ENCODE results near the gene TNNT3.

The TNNT3 gene

DNA sequence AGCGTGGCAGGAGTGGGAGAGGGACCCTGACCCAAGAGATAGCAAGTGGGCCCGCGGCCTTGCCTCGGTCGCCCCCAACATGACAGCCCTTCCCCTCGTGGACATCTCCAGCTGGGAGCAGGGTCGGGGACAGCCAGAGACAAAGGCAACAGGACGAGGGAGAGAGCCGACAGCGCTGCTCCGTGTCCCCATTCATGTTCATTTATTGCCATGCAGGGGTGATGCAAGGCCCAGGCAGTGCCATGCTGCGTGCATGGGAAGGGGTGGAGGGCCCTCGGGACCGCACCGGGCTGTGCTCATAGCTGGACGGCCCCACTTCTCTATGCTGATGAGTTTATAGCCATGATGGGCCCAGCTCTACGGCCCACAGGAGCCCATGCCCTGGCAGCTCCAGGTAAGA lies 40.3 kb downstream of the TNNT3 start:
- no peak for DNase-seq (ENCODE audit: low spot score)

DNA sequence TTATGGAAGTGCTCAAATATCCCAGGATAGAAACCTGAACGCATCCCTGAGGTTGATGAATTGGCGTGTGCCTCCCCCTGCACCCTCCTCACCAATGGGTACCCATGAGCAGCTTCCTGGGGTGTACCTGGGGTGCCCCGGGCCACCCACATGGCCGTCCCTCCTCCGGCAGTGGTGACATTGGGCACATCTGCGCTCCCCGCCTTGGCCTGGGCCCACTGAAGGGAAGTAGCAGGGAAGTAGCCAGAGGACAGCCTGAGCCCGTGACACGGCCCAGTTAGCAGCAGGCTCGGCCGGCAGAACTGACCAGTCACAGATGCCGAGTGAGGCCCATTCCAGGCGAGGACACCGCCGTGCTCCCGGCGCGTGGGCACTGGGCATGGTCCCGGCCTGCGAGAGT lies 44.4 kb downstream of the TNNT3 start:
- no peak for DNase-seq (ENCODE audit: low spot score)

DNA sequence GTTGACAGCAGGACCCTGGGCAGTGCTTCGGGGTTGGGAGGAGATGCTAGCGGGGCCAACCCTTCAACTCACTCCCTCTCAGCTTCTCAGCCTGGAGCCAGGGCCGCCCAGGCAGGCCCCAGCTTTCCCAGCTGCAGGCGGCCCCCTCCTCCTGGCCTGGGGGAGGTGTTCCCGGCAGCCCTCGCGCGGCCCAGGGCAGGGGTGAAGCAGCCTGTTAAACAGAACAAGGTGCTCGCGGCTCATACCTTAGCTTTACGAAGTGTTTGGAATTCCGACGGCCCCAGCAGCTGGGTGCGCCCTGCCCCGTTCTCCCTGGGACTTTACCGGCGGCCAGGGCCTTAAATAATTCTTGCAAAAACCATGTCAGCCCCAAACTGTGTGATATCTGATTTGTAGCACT lies 44.8 kb downstream of the TNNT3 start:
- DNase-seq (ENCODE audit: low spot score) = no peak

DNA sequence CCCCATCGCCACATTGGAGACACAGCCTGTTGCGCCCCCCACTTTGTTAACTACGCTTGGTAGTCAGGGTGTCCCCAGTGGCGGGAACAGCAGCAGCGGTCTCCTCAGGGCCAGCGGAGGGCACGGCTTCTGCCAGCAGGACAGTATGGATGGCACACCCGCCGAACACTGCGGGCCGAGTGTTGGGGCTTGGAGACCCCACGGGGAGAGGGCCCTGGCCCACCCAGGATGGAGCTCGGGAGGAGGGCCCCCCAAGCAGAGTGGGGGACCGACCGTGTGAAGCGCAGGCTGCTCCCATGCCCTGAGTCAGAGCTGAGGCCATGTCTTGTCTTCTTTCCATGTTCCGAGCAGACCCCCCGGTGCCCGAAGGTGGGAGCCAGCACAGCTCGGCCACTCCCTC lies 45.5 kb downstream of the TNNT3 start:
- DNase-seq (ENCODE audit: low spot score) = no peak

DNA sequence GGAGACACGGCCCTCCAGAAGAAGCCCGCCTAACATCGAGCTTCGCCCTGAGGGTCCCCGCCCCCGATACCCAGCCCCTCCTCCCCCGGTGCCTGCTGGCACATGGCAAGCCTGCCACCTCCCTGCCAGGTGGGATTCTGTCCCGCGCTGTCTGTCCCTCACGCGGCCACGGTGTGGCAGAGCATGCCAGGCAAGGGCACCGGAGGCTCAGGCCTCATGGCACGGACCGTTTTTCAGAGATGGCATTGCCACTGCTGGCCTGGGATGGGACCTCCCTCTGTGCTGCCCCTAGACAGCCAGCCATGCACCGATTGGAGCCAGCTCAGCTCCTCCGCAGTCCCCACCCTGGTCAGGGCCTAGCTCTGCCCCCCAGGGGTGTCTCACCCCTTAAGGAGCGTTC lies 47.0 kb downstream of the TNNT3 start:
- DNase-seq (ENCODE audit: low spot score) = no peak

DNA sequence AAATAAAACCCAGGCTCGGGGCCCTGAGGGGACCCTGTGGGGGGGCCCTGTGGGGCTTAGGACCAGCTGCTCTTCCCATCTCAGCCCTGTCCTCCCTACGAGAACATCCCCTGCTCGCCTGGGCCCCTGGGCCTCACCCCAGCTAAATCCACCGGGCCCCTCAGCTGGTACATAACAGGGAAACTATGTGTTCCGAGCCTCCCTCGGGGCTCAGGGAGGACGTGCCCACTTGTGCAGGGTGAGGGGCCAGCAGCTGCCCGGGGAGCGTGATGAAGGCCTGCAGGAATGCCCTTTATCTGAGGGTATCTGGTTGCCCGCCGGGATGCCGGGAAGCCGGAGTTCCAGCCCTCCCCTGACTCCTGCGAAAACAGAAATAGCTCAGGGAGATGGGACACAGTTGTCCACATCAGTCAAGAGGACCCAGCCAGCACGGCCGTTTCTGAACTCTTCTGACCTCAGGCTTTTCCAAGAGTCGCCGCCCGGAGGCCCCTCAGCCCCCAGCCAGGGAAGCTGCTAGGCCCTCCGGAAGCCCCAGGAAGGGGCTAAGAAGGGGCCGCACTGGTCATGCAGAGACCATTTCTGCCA lies 48.2 kb downstream of the TNNT3 start:
- DNase-seq (ENCODE audit: low spot score) = no peak

DNA sequence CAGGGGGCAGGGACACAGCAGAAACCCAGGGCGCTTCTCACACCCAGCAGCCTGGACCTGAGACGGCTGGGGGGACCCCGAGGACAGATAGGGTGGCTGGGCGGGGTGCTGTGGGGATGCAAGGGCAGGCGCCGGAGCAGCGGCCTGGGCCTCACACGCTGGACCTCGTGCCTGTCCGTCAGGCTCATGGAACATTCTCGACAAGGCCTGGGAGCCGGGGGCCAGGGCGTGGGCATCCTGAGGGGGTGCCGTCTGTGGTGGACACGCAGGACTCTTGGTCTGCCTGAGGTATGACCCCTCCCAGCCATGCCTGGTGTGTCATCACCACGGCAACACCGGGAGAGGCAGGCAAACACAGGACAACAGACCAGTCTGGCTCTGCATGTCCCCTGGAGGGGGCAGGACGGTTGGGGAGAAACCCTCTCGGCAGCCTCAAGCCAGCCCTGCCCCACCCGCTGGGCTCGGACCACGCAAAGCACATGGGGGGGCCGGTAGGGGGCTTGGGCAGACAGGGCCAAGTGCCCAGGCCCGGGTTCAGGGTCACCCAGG lies 49.0 kb downstream of the TNNT3 start:
- no peak for DNase-seq (ENCODE audit: low spot score)

DNA sequence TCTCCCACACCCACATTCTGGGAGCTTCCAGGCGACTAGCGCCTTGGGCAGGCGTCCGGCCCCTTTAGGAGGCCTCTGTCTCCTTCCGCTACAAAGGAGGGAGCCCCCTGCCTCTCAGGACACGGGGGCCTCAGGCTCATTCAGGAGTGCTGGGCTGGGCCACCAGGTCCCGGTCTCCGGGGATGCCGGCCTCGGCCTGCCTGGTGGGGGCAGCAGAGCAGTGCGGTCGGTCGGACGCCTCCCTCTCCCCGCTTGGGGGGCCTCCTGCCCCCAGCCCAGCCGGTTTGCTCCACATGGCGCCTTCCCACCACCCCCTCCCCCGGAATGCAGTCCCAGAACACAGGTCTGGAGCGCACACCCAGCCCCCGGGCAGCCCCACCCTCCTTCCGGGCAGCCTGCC lies 49.5 kb downstream of the TNNT3 start:
- DNase-seq (ENCODE audit: low spot score) = no peak

DNA sequence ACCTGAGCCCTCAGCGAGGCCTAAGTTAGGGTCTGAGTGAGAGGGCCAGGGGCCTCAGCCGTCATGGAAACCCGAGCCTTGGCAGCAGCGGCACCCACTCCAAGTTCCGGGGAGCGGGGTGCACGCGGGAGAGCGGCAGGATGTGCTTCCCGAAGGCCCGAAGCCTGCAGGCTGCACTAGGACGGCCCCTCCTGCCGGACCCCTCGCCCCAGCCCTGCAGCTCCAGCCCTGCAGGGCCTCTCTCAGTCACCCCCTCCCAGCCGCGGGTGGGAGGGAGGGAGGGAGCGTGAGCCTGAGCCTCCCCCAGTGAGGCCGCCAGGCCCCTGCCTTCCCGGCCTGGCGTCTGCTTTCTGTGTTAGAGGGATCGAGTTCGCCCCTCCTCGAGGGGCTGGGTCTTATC lies 50.3 kb downstream of the TNNT3 start:
- no peak for DNase-seq (ENCODE audit: low spot score)

DNA sequence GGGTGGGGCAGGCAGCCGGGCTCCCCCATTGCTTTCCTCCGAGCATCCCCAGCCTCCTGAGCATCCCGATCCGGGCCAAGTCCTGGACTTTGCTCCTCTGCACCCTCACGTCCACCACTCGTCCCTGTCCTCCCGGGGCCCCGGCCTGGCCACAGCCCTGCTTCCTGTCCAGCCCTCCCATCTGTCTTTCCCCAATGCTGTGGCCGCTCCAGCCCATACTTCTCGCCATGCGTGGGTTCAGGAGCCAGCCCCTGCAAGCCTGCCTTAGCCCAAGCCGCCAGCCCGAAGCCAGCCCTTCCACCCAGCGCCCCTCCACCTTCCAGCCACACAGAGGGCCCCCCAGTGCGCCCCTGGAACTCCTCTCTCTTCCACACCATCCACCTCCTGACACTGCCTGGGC lies 51.5 kb downstream of the TNNT3 start:
- peak; percentile 37 for DNase-seq (ENCODE audit: low spot score)

DNA sequence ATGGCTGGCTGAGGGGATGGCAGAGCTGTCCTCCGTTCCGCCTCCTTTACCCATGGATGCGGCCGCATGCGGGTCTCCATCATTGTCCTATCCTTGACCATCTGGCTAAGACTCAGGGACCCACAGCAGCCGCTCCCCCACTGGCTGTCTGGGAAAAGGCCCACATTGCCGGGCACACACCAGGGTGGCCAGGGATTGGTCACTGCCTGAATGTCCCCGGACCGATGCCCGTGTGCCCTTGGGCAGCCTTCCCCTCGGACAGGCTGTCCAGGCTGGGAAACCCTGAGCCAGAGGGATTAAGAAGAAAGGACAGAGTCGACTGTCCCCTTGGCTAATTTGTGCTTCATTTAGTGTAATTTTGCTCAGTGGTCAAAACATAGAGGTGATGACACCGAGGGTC lies 55.7 kb downstream of the TNNT3 start:
- DNase-seq (ENCODE audit: low spot score) = no peak

DNA sequence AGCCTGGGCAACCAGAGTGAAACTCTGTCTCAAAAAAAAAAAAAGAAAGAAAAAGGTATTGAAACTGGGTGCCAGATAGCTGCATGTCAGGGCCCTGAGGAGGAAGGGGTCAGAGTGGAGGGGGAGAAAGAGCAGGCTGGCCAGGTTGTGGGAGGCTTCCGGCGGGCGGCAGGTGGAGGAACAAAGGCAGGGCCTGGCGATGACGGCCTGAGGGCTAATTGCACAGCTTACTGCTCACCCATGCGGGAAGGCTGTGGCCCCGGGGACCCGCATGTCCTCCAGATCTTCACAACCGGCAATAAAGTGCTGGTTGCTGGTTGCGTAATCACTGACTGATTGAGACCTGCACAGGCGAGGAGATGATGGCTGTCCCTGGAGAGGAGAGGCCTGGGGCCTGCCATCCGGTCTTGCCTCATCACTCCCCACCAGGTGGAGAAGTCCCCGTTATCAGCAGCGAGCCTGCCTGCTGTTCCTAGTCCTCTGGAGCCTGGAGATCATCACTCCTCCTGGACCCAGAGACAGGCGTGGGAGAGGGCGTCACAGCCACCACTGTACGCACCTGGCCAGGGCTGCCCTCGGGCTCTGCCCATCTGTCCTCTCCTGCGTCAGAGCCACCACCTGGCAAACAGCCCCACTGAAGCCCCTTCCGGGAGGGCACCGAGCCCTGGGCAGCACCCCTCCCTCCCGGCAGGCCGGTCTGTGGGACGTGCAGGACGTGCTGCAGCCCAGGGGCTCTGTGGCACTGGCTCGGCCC lies 59.4 kb downstream of the TNNT3 start:
- no peak for DNase-seq (ENCODE audit: low spot score)

DNA sequence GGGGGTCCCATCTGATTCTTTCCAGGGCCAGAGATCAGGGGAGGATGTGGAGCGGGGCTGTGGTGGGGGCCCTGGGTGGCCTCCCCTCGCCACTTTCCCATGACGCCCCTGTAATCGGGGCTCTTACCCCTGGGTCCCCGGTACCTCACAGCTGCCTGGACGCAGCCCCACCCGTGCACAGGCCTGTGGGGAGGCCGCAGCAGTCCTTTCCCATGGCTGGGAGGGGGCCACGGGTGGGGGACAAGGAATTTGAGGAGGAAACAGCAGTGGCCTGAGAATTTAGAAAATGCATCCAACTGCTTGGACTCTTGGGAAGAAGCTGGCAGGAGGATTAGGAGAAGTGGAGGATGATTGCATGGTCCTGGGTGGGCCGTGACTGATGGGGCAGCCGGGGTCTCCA lies 60.1 kb downstream of the TNNT3 start:
- no peak for DNase-seq (ENCODE audit: low spot score)

DNA sequence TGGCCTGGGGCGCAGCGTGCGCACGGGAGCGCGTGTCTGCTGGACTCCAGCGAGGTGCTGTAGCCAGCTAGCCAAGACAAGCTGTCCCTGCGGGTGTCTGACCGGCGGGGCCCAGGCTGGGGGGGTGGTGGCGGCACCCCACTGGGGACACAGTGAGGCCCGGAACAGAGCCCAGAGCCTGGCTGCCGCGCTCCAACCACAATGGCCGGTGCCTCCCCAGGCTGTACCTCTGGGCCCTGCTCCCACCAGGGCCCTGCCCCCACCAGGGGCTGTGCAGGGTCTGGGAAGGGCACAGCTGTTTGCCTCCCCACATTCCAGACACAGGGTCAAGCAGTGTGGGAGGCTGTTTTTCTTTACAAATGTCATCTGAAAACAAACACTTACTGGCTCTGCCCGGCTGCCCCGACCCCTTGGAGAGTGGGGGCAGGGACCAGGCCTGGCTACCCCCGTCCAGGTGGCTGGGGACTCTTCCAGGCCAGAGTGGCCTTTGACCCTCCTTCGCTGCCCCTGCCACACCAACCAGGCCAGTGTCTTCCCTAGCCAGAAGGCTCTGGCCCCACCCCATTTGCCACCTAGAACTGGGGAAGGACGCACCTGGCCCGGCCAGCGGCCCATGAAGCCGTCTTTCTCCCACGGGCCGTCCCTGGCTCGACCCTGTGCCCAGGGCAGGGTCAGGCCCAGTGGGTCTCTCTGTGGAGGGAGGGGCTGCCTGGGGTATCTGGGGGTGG lies 63.5 kb downstream of the TNNT3 start:
- no peak for DNase-seq (ENCODE audit: low spot score)

DNA sequence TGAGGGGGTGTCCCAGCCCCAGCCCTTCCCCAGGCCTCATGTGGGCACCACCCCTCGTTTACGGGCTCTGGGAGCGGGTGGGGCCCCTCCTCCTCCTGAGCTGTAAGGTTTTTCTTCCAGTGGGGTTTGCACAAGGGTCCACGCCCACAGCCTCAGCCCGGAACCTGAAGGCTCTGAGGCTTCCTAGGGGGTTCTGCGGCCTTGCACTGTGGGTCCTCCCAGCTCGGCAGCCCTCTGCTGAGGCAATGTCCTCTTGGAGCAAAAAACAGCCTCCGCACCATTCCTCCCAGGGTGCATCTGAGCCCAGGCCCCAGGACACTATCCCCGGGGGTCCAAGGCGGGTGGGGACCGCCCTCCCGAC lies 64.1 kb downstream of the TNNT3 start:
- DNase-seq (ENCODE audit: low spot score) = no peak

DNA sequence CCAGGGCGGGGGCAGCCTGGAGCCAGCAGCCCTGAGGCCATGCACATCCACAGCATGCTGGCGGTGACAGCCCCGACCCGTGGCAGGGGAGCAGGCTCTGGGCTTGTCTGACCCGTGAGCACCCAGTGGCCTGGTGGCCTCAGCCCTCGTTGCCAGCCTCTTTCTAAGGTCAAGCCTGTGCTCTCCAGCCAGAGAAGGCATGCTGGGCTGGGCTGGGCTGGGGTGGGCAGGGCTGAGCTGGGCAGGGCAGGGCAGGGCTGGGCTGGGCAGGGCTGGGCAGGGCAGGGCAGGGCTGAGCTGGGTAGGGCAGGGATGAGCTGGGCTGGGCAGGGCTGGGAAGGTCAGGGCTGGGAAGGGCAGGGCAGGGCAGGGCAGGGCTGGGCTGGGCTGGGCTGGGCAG lies 67.5 kb downstream of the TNNT3 start:
- DNase-seq (ENCODE audit: low spot score) = no peak

DNA sequence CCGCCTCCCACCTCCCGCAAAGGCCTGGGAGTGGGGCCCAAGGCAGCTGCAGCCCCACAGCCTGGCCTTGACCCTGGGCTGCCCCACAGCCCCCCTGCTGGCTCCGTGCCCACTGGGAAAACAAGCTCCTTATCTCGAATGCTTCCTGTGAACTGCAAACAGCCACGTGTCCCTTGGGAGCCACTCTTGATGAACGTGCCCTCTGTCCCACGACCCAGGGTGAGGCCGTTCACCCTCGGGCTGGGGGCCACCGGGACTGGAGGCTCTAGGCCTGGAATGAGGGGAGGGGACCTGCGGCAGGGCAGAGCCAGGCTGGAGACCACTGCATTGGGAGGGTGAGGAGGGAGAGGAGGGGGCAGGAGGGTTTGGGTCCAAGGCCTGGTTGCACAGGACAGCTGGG lies 68.7 kb downstream of the TNNT3 start:
- DNase-seq (ENCODE audit: low spot score) = no peak

Data from left forelimb (tissue), 1 donor.